GM23338 (cell line): Measurements from ENCODE around the gene PIP5K1C. TPM values are rescaled to one million over a fixed set of nuclear protein-coding genes. Genes with fewer than 3 reads are reported as not detected.

Experiments used
- ATAC-seq: fragments of 200-7000 bp; cut with Tn5 transposase; 3 replicates; pipeline ENCODE4 v1.9.1; 2020
- DNase-seq: peaks from one replicate; pipeline ENCODE4 v3.0.0-alpha.2; 2015; ENCODE audit warnings: low spot score
- H2AFZ ChIP-seq: fragments of 200-600 bp; sonication (generic); 2 replicates; pipeline ENCODE4 v1.8.0; 2016; ENCODE audit warnings: antibody characterized with exemption, mild to moderate bottlenecking, moderate library complexity
- H3F3A ChIP-seq: fragments of 200-600 bp; sonication (generic); replicated peaks from 2 replicates; pipeline ENCODE4 v1.8.0; 2017; ENCODE audit warnings: antibody characterized with exemption, mixed run types, low read depth
- H3K27ac ChIP-seq: fragments of 200-600 bp; sonication (generic); 2 replicates; pipeline ENCODE4 v1.6.1; 2016; ENCODE audit warnings: low read depth
- H3K27me3 ChIP-seq: fragments of 200-600 bp; sonication (generic); 2 replicates; pipeline ENCODE4 v1.8.0; 2016; ENCODE audit warnings: mild to moderate bottlenecking, mixed run types, moderate library complexity; ENCODE audit not compliant: insufficient read depth
- H3K36me3 ChIP-seq: fragments of 200-600 bp; sonication (generic); 2 replicates; pipeline ENCODE4 v1.8.0; 2016; ENCODE audit warnings: mild to moderate bottlenecking; ENCODE audit not compliant: insufficient read depth
- H3K4me1 ChIP-seq: fragments of 200-600 bp; sonication (generic); 2 replicates; pipeline ENCODE4 v1.8.0; 2016; ENCODE audit warnings: mild to moderate bottlenecking, moderate library complexity; ENCODE audit not compliant: insufficient read depth
- H3K4me2 ChIP-seq: fragments of 200-600 bp; sonication (generic); 2 replicates; pipeline ENCODE4 v1.7.1; 2017; ENCODE audit warnings: mixed run types
- H3K4me3 ChIP-seq: fragments of 200-600 bp; sonication (generic); 2 replicates; pipeline ENCODE4 v1.6.1; 2016; ENCODE audit warnings: mixed run types
- H3K79me2 ChIP-seq: fragments of 200-600 bp; sonication (generic); replicated peaks from 2 replicates; pipeline ENCODE4 v1.8.0; 2017; ENCODE audit warnings: mild to moderate bottlenecking; ENCODE audit not compliant: insufficient read depth
- H3K9me2 ChIP-seq: fragments of 200-600 bp; sonication (generic); 2 replicates; pipeline ENCODE4 v1.8.0; 2017; ENCODE audit not compliant: insufficient read depth
- H4K20me1 ChIP-seq: fragments of 200-600 bp; sonication (generic); replicated peaks from 2 replicates; pipeline ENCODE4 v1.8.0; 2017; ENCODE audit warnings: mild to moderate bottlenecking; ENCODE audit not compliant: insufficient read depth
- H3K27ac Mint-ChIP-seq: 2 replicates; pipeline ENCODE4 v1.8.0; 2020; ENCODE audit warnings: inconsistent platforms, mild to moderate bottlenecking, moderate library complexity, mixed read lengths
- H3K27me3 Mint-ChIP-seq: 3 replicates; pipeline ENCODE4 v1.8.0; 2022; ENCODE audit warnings: low read depth, mild to moderate bottlenecking, moderate library complexity, mixed read lengths, inconsistent platforms; ENCODE audit not compliant: insufficient read depth, poor library complexity
- H3K36me3 Mint-ChIP-seq: 3 replicates; pipeline ENCODE4 v1.8.0; 2021; ENCODE audit warnings: low read depth, mild to moderate bottlenecking, inconsistent platforms, moderate library complexity, mixed read lengths
- H3K4me1 Mint-ChIP-seq: 3 replicates; pipeline ENCODE4 v1.8.0; 2020; ENCODE audit warnings: mild to moderate bottlenecking, inconsistent platforms, mixed read lengths
- H3K4me3 Mint-ChIP-seq: 3 replicates; pipeline ENCODE4 v1.8.0; 2021; ENCODE audit warnings: moderate library complexity, mild to moderate bottlenecking, inconsistent platforms, mixed read lengths
- H3K9me3 Mint-ChIP-seq: 3 replicates; pipeline ENCODE4 v1.8.0; 2020; ENCODE audit warnings: moderate library complexity, mild to moderate bottlenecking, inconsistent platforms, mixed read lengths
- EZH2phosphoT487 ChIP-seq: fragments of 200-600 bp; sonication (generic); IDR thresholded peaks from one replicate; pipeline ENCODE4 v1.8.1; 2018; ENCODE audit warnings: antibody characterized with exemption; ENCODE audit not compliant: unreplicated experiment
- JUNB ChIP-seq: IDR thresholded peaks from one replicate; pipeline ENCODE4 v1.6.1; 2016; ENCODE audit warnings: antibody characterized with exemption; ENCODE audit not compliant: unreplicated experiment
- NANOG ChIP-seq: IDR thresholded peaks from 2 replicates; pipeline ENCODE4 v1.6.1; 2016; ENCODE audit warnings: antibody characterized with exemption, borderline replicate concordance
- ZNF114 ChIP-seq: fragments of 250-450 bp; sonication (Bioruptor Pico); IDR thresholded peaks from 2 replicates; pipeline ENCODE4 v1.5.0; 2020; ENCODE audit warnings: mild to moderate bottlenecking, moderate library complexity
- ZNF462 ChIP-seq: fragments of 250-450 bp; sonication (Bioruptor Pico); IDR thresholded peaks from 2 replicates; pipeline ENCODE4 v1.5.0; 2020; ENCODE audit warnings: mild to moderate bottlenecking, moderate library complexity
- polyA plus RNA-seq: library from polyadenylated mRNA; unstranded; fragments of >200 nt; fragmentation: Nextera tagmentation; extraction: Ambion mirVana; gene quantifications from 2 replicates; pipeline ENCODE4 v1.2.1, GENCODE V29; 2016
- total RNA-seq: library from RNA; depleted of rRNA; stranded (reverse); fragments of >200 nt; shearing (Covaris generic); gene quantifications from 2 replicates; pipeline ENCODE4 v1.2.3, GENCODE V29; 2014
- TF ChIP-seq, protein P1 (sequence below): IDR thresholded peaks from one replicate; pipeline ENCODE4 v1.6.1; 2018; ENCODE audit warnings: antibody characterized with exemption; ENCODE audit not compliant: unreplicated experiment

Gene PIP5K1C
- total and polyA plus RNA-seq, 2 experiments from 2014 or later, result 11.8 to 46.7 TPM

- Histone ChIP-seq H4K20me1 (no peaks in the 10 kb centered on the region), H3K4me2 (no peak overlapping the region), H3K4me3 (no peak overlapping the region), H3K27me3 (peaks cover 2% of the 10 kb centered on the region; the same call in 1 of the 2 replicates), H3K27ac (no peak overlapping the region), H3K79me2 (no peaks in the 10 kb centered on the region), H2AFZ (no peak overlapping the region), H3K4me1 (peaks cover 8% of the 10 kb centered on the region), H3K9me2 (no peaks in the 10 kb centered on the region), H3F3A (peaks cover 9% of the 10 kb centered on the region; the same call in 1 of the 2 replicates), H3K36me3 (no peaks in the 10 kb centered on the region)
- Mint-ChIP-seq H3K27ac (no peak overlapping the region), H3K9me3 (no peaks in the 10 kb centered on the region), H3K4me1 (peaks cover 13% of the 10 kb centered on the region), H3K36me3 (peaks cover 16% of the 10 kb centered on the region), H3K4me3 (no peak overlapping the region), H3K27me3 (peaks cover 1% of the 10 kb centered on the region)
- TF ChIP-seq JUNB (no peak), EZH2phosphoT487 (no peak), ZNF114 (CRISPR knock-in tag) (no peak)
- TF ChIP-seq, protein P1, sequence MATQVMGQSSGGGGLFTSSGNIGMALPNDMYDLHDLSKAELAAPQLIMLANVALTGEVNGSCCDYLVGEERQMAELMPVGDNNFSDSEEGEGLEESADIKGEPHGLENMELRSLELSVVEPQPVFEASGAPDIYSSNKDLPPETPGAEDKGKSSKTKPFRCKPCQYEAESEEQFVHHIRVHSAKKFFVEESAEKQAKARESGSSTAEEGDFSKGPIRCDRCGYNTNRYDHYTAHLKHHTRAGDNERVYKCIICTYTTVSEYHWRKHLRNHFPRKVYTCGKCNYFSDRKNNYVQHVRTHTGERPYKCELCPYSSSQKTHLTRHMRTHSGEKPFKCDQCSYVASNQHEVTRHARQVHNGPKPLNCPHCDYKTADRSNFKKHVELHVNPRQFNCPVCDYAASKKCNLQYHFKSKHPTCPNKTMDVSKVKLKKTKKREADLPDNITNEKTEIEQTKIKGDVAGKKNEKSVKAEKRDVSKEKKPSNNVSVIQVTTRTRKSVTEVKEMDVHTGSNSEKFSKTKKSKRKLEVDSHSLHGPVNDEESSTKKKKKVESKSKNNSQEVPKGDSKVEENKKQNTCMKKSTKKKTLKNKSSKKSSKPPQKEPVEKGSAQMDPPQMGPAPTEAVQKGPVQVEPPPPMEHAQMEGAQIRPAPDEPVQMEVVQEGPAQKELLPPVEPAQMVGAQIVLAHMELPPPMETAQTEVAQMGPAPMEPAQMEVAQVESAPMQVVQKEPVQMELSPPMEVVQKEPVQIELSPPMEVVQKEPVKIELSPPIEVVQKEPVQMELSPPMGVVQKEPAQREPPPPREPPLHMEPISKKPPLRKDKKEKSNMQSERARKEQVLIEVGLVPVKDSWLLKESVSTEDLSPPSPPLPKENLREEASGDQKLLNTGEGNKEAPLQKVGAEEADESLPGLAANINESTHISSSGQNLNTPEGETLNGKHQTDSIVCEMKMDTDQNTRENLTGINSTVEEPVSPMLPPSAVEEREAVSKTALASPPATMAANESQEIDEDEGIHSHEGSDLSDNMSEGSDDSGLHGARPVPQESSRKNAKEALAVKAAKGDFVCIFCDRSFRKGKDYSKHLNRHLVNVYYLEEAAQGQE, result no peak
- ATAC-seq, result no peak
- no peak for DNase-seq
Observed at GRCh38 chr19:3610745-3611717, 89.2 kb downstream of the PIP5K1C start.

- Histone ChIP-seq H3K27ac (no peak overlapping the region), H2AFZ (no peak overlapping the region), H3K27me3 (peaks cover 11% of the 10 kb centered on the region), H3F3A (peaks cover 9% of the 10 kb centered on the region; the same call in 1 of the 2 replicates), H3K4me1 (peaks cover 10% of the 10 kb centered on the region), H4K20me1 (no peaks in the 10 kb centered on the region), H3K36me3 (no peaks in the 10 kb centered on the region), H3K4me3 (no peak overlapping the region), H3K79me2 (no peaks in the 10 kb centered on the region), H3K4me2 (no peak overlapping the region), H3K9me2 (no peaks in the 10 kb centered on the region)
- H3K27ac Mint-ChIP-seq, result no peak overlapping the region
- H3K36me3 Mint-ChIP-seq, result peaks cover 13% of the 10 kb centered on the region
- peaks cover 1% of the 10 kb centered on the region for H3K27me3 Mint-ChIP-seq
- H3K4me3 Mint-ChIP-seq, result no peak overlapping the region
- ATAC-seq, result no peak
- H3K4me1 Mint-ChIP-seq, result peaks cover 13% of the 10 kb centered on the region
- no peaks in the 10 kb centered on the region for H3K9me3 Mint-ChIP-seq
- no peak for DNase-seq
- TF ChIP-seq ZNF462 (CRISPR knock-in tag) (no peak), NANOG (no peak)
Observed at GRCh38 chr19:3609779-3610719, 90.2 kb downstream of the PIP5K1C start.
